Lung (tissue), 12 donors: ENCODE measurements around the gene DAZAP2. TPM values are rescaled to one million over a fixed set of nuclear protein-coding genes. Genes with fewer than 3 reads are reported as not detected.

Source experiments
- ATAC-seq: fragments of 200-7000 bp; cut with Tn5 transposase; one replicate; pipeline ENCODE4 v1.9.1; 2020; ENCODE audit warnings: moderate number of reproducible peaks; ENCODE audit not compliant: insufficient read depth, low FRiP score
- DNase-seq, 3 donors: peaks; one replicate each; pipeline ENCODE4 v3.0.0-alpha.2; 2013 to 2017
- H3K27ac ChIP-seq, 2 donors: one replicate each; pipeline ENCODE4 v1.5.1; 2013; ENCODE audit warnings: mild to moderate bottlenecking in 2 of 2, moderate library complexity in 2 of 2, control low read depth in 1 of 2, inconsistent platforms in 1 of 2, low read depth in 1 of 2, low read length in 1 of 2
- H3K27me3 ChIP-seq, 3 donors: one replicate each; pipeline ENCODE4 v1.5.1; 2013; ENCODE audit warnings: low read length in 2 of 3; ENCODE audit not compliant: control insufficient read depth in 3 of 3, insufficient read depth in 3 of 3
- H3K36me3 ChIP-seq, 4 donors: one replicate each; pipeline ENCODE4 v1.5.1; 2013; ENCODE audit warnings: low read length in 4 of 4, mild to moderate bottlenecking in 1 of 4, moderate library complexity in 1 of 4; ENCODE audit not compliant: control insufficient read depth in 4 of 4, insufficient read depth in 4 of 4
- H3K4me1 ChIP-seq, 5 donors: one replicate each; pipeline ENCODE4 v1.5.1; 2013; ENCODE audit warnings: low read length in 5 of 5, mild to moderate bottlenecking in 2 of 5, moderate library complexity in 1 of 5; ENCODE audit not compliant: control insufficient read depth in 5 of 5, insufficient read depth in 5 of 5
- H3K4me3 ChIP-seq: one replicate; pipeline ENCODE4 v1.5.1; 2013; ENCODE audit warnings: mild to moderate bottlenecking, control low read depth, moderate library complexity
- H3K9ac ChIP-seq, 2 donors: one replicate each; pipeline ENCODE4 v1.5.1; 2013; ENCODE audit warnings: low read length in 2 of 2, control low read depth in 1 of 2; ENCODE audit not compliant: insufficient read depth in 1 of 2
- H3K9me3 ChIP-seq, 4 donors: one replicate each; pipeline ENCODE4 v1.5.1; 2013; ENCODE audit warnings: low read length in 3 of 4, mild to moderate bottlenecking in 1 of 4, moderate library complexity in 1 of 4; ENCODE audit not compliant: control insufficient read depth in 4 of 4, insufficient read depth in 3 of 4
- WGBS, 2 donors: extraction: QIAGEN DNeasy Blood & Tissue Kit; methylation state at CpG; one replicate each; pipeline ENCODE4 v1.1.7; 2013; 5-methylcytosine and 5-hydroxymethylcytosine counted together
- polyA plus RNA-seq, 2 donors: library from polyadenylated mRNA; stranded (reverse); fragments of 200-250 nt; gene quantifications; one replicate each; pipeline ENCODE4 v1.2.1, GENCODE V29; 2013
- total RNA-seq, 2 donors: library from RNA; depleted of rRNA in 1 of 2; stranded (reverse); fragments of >200 nt in 1 of 2; gene quantifications; one replicate each; pipeline ENCODE4 v1.2.1, GENCODE V29; 2014 to 2021
- TF ChIP-seq, protein P1 (sequence below): IDR thresholded peaks from 2 replicates; pipeline ENCODE4 v1.5.1; 2012; ENCODE audit warnings: mild to moderate bottlenecking; ENCODE audit errors: control extremely low read depth, extremely low read depth
- donor health status: control.
- donor health status: control.
- donor health status: Bipolar disorder and iron deficiency.
- donor health status: healthy.
- donor health status: DM: yes; HTN: yes; CAD: no.

Gene DAZAP2
- total and polyA plus RNA-seq, 4 donors = 146 to 644 (median 201) TPM

DNA sequence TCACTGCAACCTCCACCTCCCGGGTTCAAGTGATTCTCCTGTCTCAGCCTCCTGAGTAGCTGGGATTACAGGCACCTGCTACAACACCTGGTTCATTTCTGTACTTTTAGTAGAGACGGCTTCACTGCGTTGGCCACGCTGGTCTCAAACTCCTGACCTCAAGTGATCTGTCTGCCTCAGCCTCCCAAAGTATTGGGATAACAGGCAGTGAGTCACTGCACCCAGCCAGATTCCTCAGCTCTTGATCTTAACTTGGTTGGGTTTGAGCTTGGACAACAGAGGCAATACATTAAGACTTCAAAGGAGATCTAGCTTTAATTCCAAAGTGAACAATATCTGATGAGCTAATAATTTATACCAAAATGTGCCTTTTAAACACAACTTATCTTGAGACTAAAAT is 5.6 kb downstream of the DAZAP2 start:
- H3K9me3 ChIP-seq = no peaks in the 10 kb centered on the region
- no peak overlapping the region for H3K4me3 ChIP-seq
- WGBS, 2 donors = 79 to 97% methylated on average over 4 of the region's 4 CpGs
- H3K36me3 ChIP-seq = peaks cover 18 to 29% (median 23%) of the 10 kb centered on the region in 4 donors
- DNase-seq (no peak), ATAC-seq (no peak)
- H3K4me1 ChIP-seq = peaks cover 8 to 15% (median 14%) of the 10 kb centered on the region in 5 donors
- no peak overlapping the region for H3K9ac ChIP-seq
- H3K27ac ChIP-seq = no peak overlapping the region
- TF ChIP-seq, protein P1, sequence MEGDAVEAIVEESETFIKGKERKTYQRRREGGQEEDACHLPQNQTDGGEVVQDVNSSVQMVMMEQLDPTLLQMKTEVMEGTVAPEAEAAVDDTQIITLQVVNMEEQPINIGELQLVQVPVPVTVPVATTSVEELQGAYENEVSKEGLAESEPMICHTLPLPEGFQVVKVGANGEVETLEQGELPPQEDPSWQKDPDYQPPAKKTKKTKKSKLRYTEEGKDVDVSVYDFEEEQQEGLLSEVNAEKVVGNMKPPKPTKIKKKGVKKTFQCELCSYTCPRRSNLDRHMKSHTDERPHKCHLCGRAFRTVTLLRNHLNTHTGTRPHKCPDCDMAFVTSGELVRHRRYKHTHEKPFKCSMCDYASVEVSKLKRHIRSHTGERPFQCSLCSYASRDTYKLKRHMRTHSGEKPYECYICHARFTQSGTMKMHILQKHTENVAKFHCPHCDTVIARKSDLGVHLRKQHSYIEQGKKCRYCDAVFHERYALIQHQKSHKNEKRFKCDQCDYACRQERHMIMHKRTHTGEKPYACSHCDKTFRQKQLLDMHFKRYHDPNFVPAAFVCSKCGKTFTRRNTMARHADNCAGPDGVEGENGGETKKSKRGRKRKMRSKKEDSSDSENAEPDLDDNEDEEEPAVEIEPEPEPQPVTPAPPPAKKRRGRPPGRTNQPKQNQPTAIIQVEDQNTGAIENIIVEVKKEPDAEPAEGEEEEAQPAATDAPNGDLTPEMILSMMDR = no peak
- no peaks in the 10 kb centered on the region for H3K27me3 ChIP-seq

DNA sequence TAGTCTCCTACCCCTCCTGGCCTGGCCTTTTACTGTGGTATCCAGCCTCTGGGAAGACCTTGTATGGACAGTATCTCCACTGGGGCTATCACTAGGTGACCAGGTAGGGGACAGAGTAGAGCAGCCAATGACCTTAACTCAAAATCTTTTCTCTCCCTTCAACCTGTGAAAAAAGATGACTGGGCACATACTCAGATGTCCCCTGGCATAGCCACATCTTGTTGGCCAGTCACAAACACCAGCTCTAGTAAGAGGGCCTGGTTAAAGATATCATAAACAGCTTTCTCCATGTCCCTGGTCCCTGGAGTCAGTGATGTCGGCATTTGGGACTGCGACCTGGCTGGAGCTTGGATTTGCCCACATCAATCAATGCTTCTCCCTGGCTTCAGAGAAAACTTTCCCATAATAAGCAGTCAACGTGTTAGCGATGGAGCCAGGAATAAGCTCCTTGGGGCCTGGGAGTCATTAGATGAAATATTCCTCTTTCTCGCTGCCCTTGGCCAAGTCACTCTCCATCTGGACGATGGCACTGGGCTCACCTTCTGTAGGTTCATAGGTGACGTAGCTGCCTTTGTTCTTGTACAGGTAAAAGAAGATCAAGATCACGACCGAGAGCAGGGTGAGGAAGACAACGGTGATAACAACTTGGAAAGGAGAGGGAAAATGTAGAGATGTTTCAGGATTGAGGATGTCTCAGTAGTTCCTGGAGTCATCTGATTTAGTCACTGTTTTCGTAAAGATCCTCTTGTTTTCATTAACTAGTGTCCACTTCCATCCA is 7.0 kb downstream of the DAZAP2 start:
- Histone ChIP-seq H3K27ac (peak overlapping the region in 1 of 2 donors; percentile 50), H3K4me3 (no peak overlapping the region), H3K27me3 (no peaks in the 10 kb centered on the region), H3K36me3 (peaks cover 14 to 23% (median 19%) of the 10 kb centered on the region in 4 donors), H3K9ac (no peak overlapping the region), H3K4me1 (peaks cover 0 to 11% (median 10%) of the 10 kb centered on the region in 5 donors), H3K9me3 (no peaks in the 10 kb centered on the region)
- 82% methylated on average over 11 of the region's 11 CpGs for WGBS, 2 donors
- DNase-seq = no peak
- no peak for ATAC-seq
- TF ChIP-seq, protein P1 = no peak

DNA sequence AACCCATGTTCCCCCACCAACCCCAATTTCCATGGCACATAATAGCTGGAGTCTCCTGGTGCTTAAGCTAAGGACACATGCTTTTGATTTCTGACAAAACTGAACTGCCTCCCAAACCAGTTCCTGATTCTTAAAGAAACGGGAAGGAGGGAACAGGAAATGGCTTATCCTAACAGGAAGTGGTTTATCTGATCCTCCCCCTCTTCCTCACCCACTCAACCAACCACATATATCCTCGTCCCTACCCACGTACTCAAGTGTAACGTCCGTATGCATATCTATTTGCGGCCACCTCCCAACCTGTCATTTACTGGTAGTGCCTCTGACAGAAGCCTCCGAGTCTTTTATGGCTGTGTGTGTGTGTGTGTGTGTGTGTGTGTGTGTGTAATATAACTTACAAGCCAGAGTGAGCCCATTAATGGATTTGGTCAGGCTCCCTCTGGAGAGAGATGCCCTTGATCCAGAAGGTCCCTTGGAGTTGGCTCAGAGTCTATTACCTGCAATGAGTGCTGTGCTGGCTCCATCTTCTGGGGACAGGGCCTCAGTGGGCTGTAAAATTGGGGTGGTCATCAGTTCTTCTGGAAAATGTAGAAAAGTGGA is 7.7 kb downstream of the DAZAP2 start:
- H3K9ac ChIP-seq = peak overlapping the region in 1 of 2 donors; percentile 19
- H3K9me3 ChIP-seq = no peaks in the 10 kb centered on the region
- WGBS, 2 donors = 6 to 18% methylated on average over 7 of the region's 7 CpGs
- TF ChIP-seq, protein P1 = no peak
- H3K4me1 ChIP-seq = peaks cover 0 to 11% (median 5%) of the 10 kb centered on the region in 5 donors
- H3K4me3 ChIP-seq = no peak overlapping the region
- peaks cover 9 to 18% (median 13%) of the 10 kb centered on the region in 4 donors for H3K36me3 ChIP-seq
- H3K27me3 ChIP-seq = no peaks in the 10 kb centered on the region
- peak overlapping the region in 1 of 2 donors; percentile 89 for H3K27ac ChIP-seq
- peak; percentile 54 for ATAC-seq
- DNase-seq = peak; percentile 22 to 63 (median 33)
